ENCODE results near the gene OPRL1. TPM values are rescaled to one million over a fixed set of nuclear protein-coding genes. Genes with fewer than 3 reads are reported as not detected.

Gene OPRL1
- total and polyA plus RNA-seq, 2 donors (not counting 1 experiment from before 2014, with no cell fraction given), result 3.5 to 6.2 TPM

DNA sequence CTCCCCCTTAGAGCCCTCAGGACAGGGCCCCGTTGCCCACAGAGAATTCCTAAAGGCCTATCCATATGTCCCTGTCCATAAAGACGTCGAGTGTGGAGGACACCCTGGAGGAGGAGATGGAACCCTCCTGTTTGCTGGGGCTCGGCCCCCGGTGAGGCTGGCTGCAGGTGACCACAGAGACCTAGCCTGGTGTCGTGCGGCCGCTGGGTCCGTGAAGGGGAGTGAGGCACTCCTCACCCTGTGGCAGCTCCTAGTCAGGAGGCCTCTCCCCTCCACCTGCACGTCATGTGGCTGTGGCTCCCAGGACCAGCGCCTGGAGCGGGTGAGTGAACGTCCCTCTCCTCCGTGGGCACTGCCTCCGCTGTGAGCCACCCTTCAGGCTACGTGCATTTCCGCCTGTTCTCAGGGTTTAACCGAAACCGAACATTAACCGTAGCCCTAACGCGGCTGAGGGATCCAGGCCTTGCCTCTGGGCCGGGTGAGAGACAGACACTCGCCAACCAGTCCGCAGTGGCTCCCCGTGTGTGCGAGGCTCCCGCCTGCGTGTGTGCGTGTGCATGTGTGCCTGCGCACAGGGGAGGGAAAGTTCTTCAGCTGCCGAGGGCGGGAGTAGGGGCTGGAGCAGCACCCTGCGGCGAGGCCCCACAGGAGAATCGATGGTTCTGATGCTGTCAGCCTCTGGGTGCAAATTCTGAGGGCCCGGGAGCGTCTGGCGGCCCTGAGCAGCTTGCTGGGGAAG is 22.8 kb upstream of the OPRL1 start:
- Histone ChIP-seq H3K4me3 (ENCODE audit: control extremely low read depth in 1 of 5, extremely low read depth in 1 of 5, insufficient read depth in 1 of 5, low read depth in 2 of 5, low read length in 4 of 5) (no peak overlapping the region), H4K20me1 (ENCODE audit: control insufficient read depth, insufficient read depth, low read length, poor library complexity, severe bottlenecking) (no peaks in the 10 kb centered on the region), H3K4me1 (ENCODE audit: control insufficient read depth in 2 of 2, insufficient read depth in 2 of 2, low read length in 2 of 2) (peaks cover 9 to 20% of the 10 kb centered on the region in 2 donors), H3K27ac (ENCODE audit: low read length in 2 of 2) (no peak overlapping the region), H3K9ac (ENCODE audit: low read length) (no peak overlapping the region), H3K4me2 (replicated peaks; ENCODE audit: low read depth, low read length, poor library complexity, severe bottlenecking) (peak overlapping the region; percentile 36), H3K9me3 (ENCODE audit: control extremely low read depth in 1 of 3, control insufficient read depth in 2 of 3, insufficient read depth in 1 of 3, low read length in 2 of 3) (peaks cover 0 to 8% (median 0%) of the 10 kb centered on the region in 3 donors), H2AFZ (ENCODE audit: insufficient read depth, low read depth, low read length, poor library complexity, severe bottlenecking) (peak overlapping the region; percentile 27), H3K79me2 (ENCODE audit: control insufficient read depth, insufficient read depth, low read length) (no peaks in the 10 kb centered on the region), H3K27me3 (replicated peaks in 1 of 4; ENCODE audit: control extremely low read depth in 1 of 4, control insufficient read depth in 3 of 4, insufficient read depth in 4 of 4, low read length in 3 of 4) (peaks cover 0 to 42% (median 14%) of the 10 kb centered on the region in 4 experiments), H3K36me3 (replicated peaks in 1 of 2; ENCODE audit: control extremely low read depth in 1 of 2, control insufficient read depth in 1 of 2, extremely low read depth in 1 of 2, insufficient read depth in 2 of 2, low read length in 1 of 2) (no peaks in the 10 kb centered on the region)
- Mint-ChIP-seq H3K4me3 (peak overlapping the region; percentile 23), H3K27ac (no peak overlapping the region), H3K9me3 (ENCODE audit: insufficient read depth) (no peaks in the 10 kb centered on the region), H3K27me3 (peaks cover 20% of the 10 kb centered on the region), H3K4me1 (peaks cover 15% of the 10 kb centered on the region)
- DNase-seq, result no peak
- ChIA-PET CTCF (interaction anchor here (0.6 to 2.0 kb wide), 13 partner anchors 9 to 561 kb away, joined by 3 to 11 read pairs (median 4); partner anchors contain the start of genes LKAAEAR1, PRPF6, SAMD10 and UCKL1), POLR2A (no interaction called here)
- TF ChIP-seq EZH2 (IDR thresholded peaks at IDR 0.05; ENCODE audit: borderline replicate concordance, insufficient read depth, low read depth, low read length, poor library complexity, severe bottlenecking), result no peak
- TF ChIP-seq, protein P1, sequence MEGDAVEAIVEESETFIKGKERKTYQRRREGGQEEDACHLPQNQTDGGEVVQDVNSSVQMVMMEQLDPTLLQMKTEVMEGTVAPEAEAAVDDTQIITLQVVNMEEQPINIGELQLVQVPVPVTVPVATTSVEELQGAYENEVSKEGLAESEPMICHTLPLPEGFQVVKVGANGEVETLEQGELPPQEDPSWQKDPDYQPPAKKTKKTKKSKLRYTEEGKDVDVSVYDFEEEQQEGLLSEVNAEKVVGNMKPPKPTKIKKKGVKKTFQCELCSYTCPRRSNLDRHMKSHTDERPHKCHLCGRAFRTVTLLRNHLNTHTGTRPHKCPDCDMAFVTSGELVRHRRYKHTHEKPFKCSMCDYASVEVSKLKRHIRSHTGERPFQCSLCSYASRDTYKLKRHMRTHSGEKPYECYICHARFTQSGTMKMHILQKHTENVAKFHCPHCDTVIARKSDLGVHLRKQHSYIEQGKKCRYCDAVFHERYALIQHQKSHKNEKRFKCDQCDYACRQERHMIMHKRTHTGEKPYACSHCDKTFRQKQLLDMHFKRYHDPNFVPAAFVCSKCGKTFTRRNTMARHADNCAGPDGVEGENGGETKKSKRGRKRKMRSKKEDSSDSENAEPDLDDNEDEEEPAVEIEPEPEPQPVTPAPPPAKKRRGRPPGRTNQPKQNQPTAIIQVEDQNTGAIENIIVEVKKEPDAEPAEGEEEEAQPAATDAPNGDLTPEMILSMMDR (IDR thresholded peaks at IDR 0.05), result no peak
- no peak for ATAC-seq (ENCODE audit: low read depth)
- WGBS (ENCODE audit: insufficient coverage), result 60% methylated on average over 32 of the region's 39 CpGs
- intact Hi-C loops (cut with micrococcal nuclease), result loop anchor here (1.0 kb wide), 1 partner anchor 19 kb away; no protein-coding TSS in a partner anchor

All from B cell (primary cell).